Prostate gland (tissue), 2 donors: ENCODE results near the gene SBNO2. TPM values are rescaled to one million over a fixed set of nuclear protein-coding genes. Genes with fewer than 3 reads are reported as not detected.

ENCODE experiments used
- DNase-seq: peaks from one replicate; pipeline ENCODE4 v3.0.0-alpha.2; 2019; ENCODE audit warnings: low spot score
- H3K27ac ChIP-seq, 2 donors: fragments of 200-600 bp; sonication (generic); 2 replicates each; pipeline ENCODE4 v1.5.1; 2017 to 2019
- H3K27me3 ChIP-seq: fragments of 200-600 bp; sonication (generic); replicated peaks from 2 replicates; pipeline ENCODE4 v1.5.1; 2019; ENCODE audit not compliant: insufficient read depth
- H3K36me3 ChIP-seq, 2 donors: fragments of 200-600 bp; sonication (generic); 1 replicate in 1 of 2; 2 replicates in 1 of 2; pipeline versions ENCODE4 v1.5.1 to v1.8.1; 2017 to 2019
- H3K4me1 ChIP-seq: fragments of 200-600 bp; sonication (generic); replicated peaks from 2 replicates; pipeline ENCODE4 v1.5.1; 2019
- H3K4me3 ChIP-seq, 2 donors: fragments of 200-600 bp; sonication (generic); 2 replicates each; pipeline ENCODE4 v1.5.1; 2017 to 2019
- H3K9me3 ChIP-seq: fragments of 200-600 bp; sonication (generic); 2 replicates; pipeline ENCODE4 v1.5.1; 2017
- CTCF ChIP-seq, 4 experiments: fragments of 200-600 bp in 2 of 4; fragments of 450-650 bp in 2 of 4; sonication (generic) in 2 of 4; IDR thresholded peaks; 1 replicate in 3 of 4; 2 replicates in 1 of 4; pipeline ENCODE4 v1.5.1; 2016 to 2019; ENCODE audit warnings: antibody characterized with exemption in 4 of 4, mild to moderate bottlenecking in 2 of 4, moderate library complexity in 2 of 4
- POLR2A ChIP-seq: fragments of 450-650 bp; IDR thresholded peaks from one replicate; pipeline ENCODE4 v1.6.1; 2016; ENCODE audit warnings: antibody characterized with exemption, mild to moderate bottlenecking
- POLR2AphosphoS5 ChIP-seq: sonication (generic); formaldehyde crosslinking; IDR thresholded peaks from one replicate; pipeline ENCODE4 v1.6.1; 2017; ENCODE audit warnings: antibody characterized with exemption
- WGBS: methylation state at CpG from one replicate; pipeline ENCODE4 v1.1.5; 2018; 5-methylcytosine and 5-hydroxymethylcytosine counted together
- intact Hi-C: fragments of 100-400 bp; cut with DNase I; formaldehyde crosslinking; loops from one replicate; pipeline ENCODE4 v1.14.2; 2022
- total RNA-seq, 2 donors: library from RNA; depleted of rRNA; stranded (reverse); fragments of >200 nt; gene quantifications; one replicate each; pipeline ENCODE4 v1.1.0, GENCODE V29; 2016

Gene SBNO2
- total RNA-seq, 2 donors from 2014 or later, result 32.5 to 79.9 TPM

- Histone ChIP-seq H3K4me3 (no peak overlapping the region), H3K4me1 (peaks cover 9% of the 10 kb centered on the region), H3K9me3 (no peaks in the 10 kb centered on the region), H3K27ac (no peak overlapping the region), H3K36me3 (no peaks in the 10 kb centered on the region), H3K27me3 (no peaks in the 10 kb centered on the region)
- DNase-seq, result no peak
- TF ChIP-seq CTCF (IDR thresholded peaks at IDR 0.05), result no peak
- TF ChIP-seq POLR2A, result no peak
- no peak for TF ChIP-seq POLR2AphosphoS5
- WGBS, result 91% methylated on average over 24 of the region's 32 CpGs
- intact Hi-C loops, result no loop called here
These were observed 15.1 kb downstream of the SBNO2 start for GRCh38 chr19:1158885-1159448.

- H3K4me3 ChIP-seq, result no peak overlapping the region
- no peaks in the 10 kb centered on the region for H3K27me3 ChIP-seq
- intact Hi-C loops, result no loop called here
- DNase-seq, result no peak
- H3K4me1 ChIP-seq, result peaks cover 9% of the 10 kb centered on the region
- no peaks in the 10 kb centered on the region for H3K36me3 ChIP-seq
- H3K27ac ChIP-seq, result no peak overlapping the region
- no peak for TF ChIP-seq POLR2A
- TF ChIP-seq POLR2AphosphoS5, result no peak
- 92% methylated on average over 69 of the region's 69 CpGs for WGBS
- H3K9me3 ChIP-seq, result no peaks in the 10 kb centered on the region
These were observed 15.9 kb downstream of the SBNO2 start for GRCh38 chr19:1157931-1158884.

GRCh38 chr19:1156830-1157615 is 17.0 kb downstream of the SBNO2 start:
- intact Hi-C loops, result no loop called here
- WGBS, result 88% methylated on average over 46 of the region's 46 CpGs
- TF ChIP-seq POLR2A (no peak), CTCF (IDR thresholded peaks at IDR 0.05) (no peak), POLR2AphosphoS5 (no peak)
- peaks cover 9% of the 10 kb centered on the region for H3K4me1 ChIP-seq
- no peak overlapping the region for H3K27ac ChIP-seq
- no peak overlapping the region for H3K4me3 ChIP-seq
- no peak for DNase-seq
- no peaks in the 10 kb centered on the region for H3K27me3 ChIP-seq
- H3K9me3 ChIP-seq, result no peaks in the 10 kb centered on the region
- H3K36me3 ChIP-seq, result no peaks in the 10 kb centered on the region

- peak overlapping the region in 1 of 2 donors; percentile 80 for H3K27ac ChIP-seq
- H3K4me1 ChIP-seq, result peaks cover 9% of the 10 kb centered on the region
- intact Hi-C loops, result no loop called here
- DNase-seq, result no peak
- WGBS, result 83% methylated on average over 24 of the region's 24 CpGs
- H3K27me3 ChIP-seq, result no peaks in the 10 kb centered on the region
- H3K9me3 ChIP-seq, result no peaks in the 10 kb centered on the region
- H3K4me3 ChIP-seq, result no peak overlapping the region
- H3K36me3 ChIP-seq, result no peaks in the 10 kb centered on the region
- TF ChIP-seq POLR2A (no peak), POLR2AphosphoS5 (no peak)
These were observed 17.7 kb downstream of the SBNO2 start for GRCh38 chr19:1156305-1156801.

GRCh38 chr19:1155352-1156304 is 18.4 kb downstream of the SBNO2 start:
- H3K9me3 ChIP-seq, result no peaks in the 10 kb centered on the region
- no peak for DNase-seq
- H3K4me3 ChIP-seq, result peak overlapping the region in 1 of 2 donors; percentile 4
- H3K27ac ChIP-seq, result peak overlapping the region; percentile 80 to 84
- no peak for TF ChIP-seq POLR2A
- TF ChIP-seq CTCF (IDR thresholded peaks at IDR 0.05), result no peak
- no peak for TF ChIP-seq POLR2AphosphoS5
- intact Hi-C loops, result no loop called here
- 71% methylated on average over 28 of the region's 29 CpGs for WGBS
- H3K36me3 ChIP-seq, result no peaks in the 10 kb centered on the region
- peaks cover 9% of the 10 kb centered on the region for H3K4me1 ChIP-seq
- H3K27me3 ChIP-seq, result no peaks in the 10 kb centered on the region
